HG03060 (cell line): ENCODE measurements around the gene KRT85.

Experiments
- ATAC-seq: cut with Tn5 transposase; IDR thresholded peaks from one replicate; pipeline ENCODE4 v1.9.1; 2021; ENCODE audit warnings: low read depth, moderate number of reproducible peaks; ENCODE audit not compliant: unreplicated experiment

The KRT85 gene

DNA sequence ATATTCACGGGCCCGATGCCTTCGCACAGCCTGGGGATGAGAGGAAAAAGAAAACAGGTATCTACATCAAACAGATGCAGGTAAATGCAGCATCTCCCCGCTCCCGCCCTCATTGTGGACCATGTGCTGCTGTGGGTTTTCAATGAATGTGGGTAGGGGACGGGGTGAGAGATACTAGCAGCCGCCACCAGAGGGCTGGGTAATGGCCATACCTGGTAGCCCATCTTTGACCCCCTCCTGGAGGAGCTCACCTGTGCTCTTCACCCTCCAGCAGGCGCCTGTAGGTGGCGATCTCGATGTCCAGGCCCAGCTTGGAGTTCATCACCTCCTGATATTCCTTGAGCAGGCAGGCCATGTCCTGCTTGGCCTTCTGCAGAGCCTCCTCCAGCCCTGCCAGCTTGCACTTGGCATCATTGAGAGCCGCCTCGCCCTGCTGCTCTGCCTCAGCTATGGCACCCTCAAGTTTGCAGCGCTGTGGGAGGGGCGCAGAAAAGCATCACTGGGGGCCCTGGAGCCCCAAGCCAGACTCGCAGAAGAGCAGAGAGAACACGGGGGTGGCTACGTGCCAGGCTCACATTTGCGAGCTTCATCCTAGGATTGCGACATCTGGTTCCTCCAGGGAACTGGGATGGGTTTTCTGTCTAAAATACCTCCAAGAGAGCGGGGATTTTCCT, 28.6 kb upstream of the KRT85 start:
- no peak for ATAC-seq

DNA sequence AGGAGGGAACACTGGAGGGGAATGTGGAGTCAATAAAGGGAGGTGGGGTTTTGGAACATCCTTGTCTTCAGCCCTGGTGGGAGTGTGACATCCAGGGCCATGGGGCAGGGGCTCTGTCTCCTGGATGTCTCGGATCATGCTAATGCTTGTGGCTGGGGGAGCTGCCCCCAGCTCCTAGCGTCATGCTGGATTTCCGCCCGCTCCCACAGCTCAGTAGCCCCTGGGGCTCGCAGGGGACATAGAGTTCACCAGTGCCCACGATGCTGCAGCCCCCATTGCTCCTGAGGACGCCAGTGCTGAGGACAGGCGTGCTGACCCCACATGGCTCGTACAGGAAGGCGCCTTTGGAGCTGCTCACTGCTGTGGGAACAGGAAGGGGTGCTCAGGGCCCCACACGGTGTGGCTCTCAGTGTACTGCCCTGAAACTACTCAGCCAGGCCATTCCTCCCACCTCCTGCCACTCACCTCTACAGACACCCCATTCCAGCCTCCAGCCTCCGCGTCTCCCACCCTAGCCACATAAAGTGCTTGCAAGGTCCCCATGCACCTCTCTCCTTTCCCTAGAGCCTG, 27.6 kb upstream of the KRT85 start:
- ATAC-seq = no peak

DNA sequence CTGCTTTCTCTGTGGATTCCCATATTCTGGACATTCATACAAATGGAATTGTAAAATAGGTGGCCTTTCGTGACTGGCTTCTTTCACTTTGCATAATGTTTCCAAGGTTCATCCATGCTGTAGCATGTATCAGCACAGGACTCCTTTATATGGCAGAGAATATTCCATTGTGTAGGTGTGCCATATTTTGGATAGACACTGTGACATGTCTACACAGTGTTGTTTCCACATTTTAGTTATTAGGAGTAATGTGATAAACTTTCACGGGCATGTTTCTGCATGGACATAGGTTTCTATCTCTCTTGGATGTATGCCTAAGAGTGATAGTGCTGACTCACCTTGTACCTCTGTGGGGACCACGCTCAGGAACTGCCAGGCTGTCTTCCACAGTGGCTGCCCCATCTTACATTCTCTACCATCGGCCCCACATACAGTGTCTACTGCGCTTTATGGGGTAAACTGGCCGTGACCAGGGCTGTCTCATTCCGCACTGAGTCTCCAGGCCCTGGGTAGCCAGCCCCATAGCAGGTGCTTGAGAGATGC, 25.3 kb upstream of the KRT85 start:
- no peak for ATAC-seq

DNA sequence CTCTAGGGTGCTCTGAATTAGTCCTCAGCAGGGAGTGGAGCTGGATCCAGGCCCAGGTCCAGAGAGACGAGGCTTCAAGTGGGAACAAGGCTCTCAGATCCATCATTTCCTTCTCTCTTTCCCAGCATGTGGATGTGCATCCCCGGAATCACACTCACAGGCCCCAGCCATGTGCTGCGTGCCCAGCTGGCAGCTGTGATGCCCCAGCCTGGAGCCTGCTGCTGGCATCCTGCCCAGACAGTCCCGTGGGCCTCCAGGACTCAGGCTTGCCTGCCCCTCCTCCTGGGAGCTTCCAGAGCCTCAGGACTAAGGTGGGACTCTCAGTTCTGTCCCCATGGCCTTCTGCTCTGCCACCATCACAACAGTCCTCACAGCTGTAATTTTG, 24.3 kb upstream of the KRT85 start:
- no peak for ATAC-seq

DNA sequence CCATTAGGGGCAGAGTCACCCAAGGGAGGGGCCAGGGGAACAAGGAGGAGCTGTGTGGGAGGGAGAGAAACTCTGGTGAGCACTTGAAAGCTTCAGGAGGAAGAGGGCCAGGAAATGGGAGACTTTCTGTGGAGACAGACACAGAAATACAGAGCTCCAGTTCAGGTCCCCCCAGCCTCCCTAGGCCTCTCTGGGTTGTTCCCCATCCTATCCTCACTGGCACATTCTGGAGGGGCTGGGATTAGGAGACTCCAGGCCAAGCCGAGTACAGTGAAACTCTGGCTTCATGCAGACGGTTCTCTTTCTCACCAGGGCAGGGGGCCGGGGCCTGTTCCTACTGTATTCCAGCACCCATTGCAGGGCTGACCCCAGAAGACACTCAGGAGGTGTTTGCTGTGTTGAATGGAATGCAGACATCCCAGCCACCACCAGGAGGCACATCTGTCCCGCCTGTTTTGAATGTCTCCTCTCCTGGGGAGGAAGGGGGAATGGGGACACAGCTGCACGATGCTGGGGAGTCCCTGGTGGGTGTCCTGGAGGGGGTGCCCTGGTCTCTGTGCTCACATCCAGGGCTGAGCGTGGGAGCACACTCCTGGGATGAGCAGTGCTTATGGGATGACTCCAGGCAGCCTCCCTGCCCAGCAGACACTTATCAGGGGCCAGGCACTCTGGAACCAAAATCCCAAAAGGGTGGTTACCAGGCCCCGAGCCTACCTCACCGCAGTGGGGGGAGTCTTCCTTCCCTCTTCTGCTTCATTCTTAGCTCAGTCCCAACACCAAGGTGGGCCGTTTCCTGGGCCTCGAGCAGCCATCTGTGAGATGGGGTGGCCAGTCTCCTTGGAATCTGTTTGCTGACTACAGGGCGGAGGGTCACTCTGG, 23.7 kb upstream of the KRT85 start:
- no peak for ATAC-seq

DNA sequence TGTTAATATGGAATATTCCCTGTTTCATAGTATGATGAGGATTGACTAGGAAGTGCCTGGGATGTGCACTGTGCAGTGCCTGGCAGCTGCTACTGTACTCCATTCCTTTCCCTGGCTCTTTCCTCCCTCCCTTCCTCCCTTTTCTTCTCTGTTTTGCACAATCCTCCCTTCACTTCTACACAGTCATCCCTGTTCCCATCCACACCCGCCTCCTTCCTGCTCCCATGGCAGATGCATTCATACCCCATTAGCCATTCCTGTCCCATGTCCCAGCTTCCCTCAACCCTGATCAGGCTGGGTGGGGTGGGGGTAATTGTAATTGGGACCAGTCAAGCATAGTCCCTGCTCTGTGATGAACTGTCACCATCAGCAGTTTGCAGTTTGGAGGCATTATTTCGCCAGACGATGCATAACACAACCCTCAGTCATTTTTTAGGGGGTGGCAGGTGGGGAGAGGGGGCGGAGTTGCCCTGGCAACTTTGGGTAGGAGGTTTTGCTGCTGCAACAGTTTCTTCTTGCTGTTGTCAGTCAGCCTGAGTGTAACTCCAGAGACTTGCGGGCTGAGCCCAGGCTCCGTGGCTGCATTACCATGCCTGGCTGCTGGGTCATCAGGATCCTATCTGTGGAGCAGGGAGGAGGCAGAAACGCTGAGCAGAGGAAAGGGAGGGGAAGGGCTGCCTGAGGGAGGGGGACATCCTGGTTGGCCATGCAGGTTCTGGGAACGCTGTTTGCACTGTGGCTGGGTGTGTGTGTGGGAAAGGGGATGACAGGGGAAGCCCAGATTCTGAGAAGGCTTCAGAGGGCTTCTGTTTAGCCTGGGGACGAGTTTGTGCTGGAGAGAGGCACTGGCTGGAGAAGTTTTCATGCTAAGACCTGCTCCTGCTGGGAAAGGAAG, 22.3 kb upstream of the KRT85 start:
- no peak for ATAC-seq

DNA sequence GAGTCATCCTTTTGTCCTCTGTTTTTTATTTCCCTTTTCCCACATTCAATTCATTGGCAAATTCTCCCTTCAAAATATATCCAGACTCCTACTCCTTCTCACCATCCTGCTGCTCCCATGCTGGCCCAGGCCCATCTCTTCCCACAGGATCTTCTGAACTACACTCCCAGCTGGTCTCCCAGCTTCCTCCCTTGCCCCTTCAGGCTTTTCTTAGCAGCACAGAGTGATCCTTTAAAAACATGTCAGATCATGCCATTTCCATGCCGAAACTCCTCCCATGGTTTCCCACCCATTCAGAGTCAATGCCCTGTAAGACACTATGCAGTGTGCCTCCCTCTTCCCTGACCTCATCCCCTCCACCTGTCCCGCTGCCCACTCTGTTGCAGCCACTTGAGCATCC, 20.6 kb upstream of the KRT85 start:
- no peak for ATAC-seq

DNA sequence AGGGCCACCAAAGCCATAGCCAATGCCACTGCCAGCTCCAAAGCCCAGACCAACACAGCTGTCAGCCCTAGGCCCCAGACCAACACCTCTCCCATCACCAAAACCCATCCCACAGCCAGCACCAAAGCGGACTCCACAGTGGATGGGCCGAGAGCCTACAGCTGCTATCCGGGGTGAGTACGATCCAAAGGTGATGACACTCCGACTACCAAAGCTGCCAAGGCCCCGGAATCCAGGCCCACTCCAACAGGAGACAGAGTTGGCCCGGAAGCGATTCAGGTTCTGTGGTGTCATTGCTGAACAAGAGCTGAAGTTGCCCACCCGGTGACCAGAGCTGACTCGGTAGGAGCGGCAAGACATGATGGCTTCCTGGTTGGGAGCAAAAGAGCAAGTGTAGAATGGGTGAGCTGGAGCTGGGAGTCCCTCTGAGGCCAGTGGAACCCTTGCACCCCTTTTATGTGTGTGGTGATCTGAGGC, 18.0 kb upstream of the KRT85 start, which contains the start of gene KRT84:
Gene KRT84 (minus strand): TSS at position 427 of the 477 bp plus-strand sequence. CDS start 67 bp downstream, at position 360.
- no peak for ATAC-seq

DNA sequence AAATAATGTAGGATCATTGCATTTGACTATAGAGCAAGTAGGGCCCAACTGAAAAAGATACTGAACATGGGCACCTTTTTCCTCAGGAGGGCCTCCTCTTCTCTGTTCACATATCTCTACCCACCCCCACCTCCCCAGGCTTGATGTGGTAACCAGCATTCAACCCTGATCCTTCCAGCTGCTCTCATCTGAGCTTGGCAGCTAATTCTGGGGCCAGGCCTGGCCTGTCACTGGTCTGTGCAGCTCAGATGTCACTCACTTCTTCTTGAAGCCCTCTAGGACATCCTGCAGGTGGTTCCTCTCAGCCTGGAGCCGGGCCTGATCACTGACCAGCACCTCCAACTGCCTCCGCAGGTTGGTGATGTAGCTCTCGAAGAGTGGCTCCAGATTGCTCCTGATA, 16.1 kb upstream of the KRT85 start:
- ATAC-seq = no peak

DNA sequence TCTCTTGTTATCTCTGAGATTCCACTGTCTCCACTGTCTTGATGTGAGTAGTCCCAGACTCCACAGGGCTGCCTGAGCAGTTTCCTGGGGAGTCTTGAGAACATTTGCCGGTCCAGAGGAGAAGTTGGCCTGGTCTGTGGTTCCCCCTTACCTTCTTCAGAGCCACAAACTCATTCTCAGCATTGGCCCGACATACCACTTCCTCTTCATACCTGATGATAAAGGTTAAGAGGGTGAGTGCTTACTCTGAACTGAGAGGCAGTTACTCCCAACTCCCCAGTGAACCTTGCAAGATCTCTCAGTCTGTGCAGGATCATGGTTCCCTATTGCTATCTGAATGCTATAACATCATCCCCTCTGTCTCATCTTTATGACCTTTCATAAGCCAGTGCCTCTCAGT, 15.6 kb upstream of the KRT85 start:
- ATAC-seq = no peak

DNA sequence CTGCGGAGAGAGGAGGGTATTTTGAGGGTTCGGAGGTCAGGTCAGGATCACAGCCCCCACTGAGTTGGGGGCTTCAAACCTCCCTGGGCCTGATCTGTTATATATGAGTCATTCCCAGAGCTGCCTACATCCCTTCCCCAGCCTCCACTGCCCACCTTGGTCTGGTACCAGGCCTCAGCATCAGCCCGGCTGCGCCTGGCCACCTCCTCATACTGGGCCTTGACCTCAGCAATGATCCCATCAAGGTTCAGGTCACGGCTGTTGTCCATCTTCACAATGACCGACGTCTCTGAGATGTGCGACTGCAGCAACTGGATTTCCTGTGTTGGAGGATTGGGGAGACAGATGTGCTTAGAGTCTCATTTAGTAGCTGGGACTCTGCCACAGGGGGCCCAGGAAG, 13.9 kb upstream of the KRT85 start:
- no peak for ATAC-seq

DNA sequence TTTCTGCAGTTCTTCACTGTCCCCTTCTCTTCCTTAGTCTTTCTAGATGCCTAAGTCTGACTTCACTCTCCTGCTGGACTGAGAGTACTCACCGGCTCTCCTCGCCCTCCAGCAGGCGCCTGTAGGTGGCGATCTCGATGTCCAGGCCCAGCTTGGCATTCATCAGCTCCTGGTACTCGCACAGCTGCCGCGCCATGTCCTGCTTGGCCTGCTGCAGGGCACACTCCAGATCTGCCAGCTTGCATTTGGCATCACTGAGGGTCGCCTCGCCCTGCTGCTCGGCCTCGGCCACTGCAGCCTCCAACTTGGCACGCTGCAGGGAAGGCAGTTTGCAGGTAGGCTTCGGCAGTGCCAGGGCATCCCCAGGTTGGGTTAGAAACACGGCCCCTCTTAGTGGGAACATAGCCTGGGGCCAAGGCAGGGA, 13.0 kb upstream of the KRT85 start:
- ATAC-seq = no peak

DNA sequence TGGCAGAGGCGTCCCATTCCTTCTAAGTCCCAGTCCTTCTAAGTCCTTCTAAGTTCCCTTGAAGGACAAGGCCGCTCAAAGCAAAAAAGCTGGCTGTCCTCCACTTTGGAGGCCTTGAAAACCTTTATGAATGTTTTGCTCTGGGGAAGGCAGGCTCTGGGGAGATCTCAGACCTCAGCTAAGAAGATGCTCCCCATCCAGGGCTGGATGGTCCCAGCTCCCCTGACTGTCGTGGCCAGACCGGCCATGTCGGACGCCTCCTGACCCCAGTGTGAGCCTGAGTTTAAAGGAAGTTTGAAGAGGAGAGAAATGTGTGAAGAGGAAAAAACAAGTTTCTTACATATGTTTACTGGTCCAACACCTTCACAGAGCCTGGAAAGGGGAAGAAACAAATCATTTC, 12.3 kb upstream of the KRT85 start:
- no peak for ATAC-seq

DNA sequence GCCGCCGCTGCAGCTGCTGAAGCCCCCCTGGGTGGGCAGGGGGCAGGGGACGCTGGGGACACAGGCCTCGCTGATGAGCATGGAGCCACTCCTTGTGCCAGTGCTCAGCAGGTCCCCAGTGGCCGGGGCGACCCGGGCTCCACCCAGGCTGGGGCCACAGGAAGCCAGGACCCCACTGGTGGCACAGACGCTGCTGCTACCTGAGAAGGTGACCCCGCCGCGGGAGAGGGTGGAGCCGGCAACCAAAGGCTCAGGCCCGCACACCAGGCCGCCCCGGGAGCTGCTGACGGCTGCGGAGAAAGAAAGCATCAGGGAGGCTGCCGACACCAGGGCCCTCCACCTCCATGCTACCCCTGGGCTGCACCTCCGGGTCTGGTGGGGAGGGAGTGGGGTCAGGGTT, 10.8 kb upstream of the KRT85 start:
- no peak for ATAC-seq

DNA sequence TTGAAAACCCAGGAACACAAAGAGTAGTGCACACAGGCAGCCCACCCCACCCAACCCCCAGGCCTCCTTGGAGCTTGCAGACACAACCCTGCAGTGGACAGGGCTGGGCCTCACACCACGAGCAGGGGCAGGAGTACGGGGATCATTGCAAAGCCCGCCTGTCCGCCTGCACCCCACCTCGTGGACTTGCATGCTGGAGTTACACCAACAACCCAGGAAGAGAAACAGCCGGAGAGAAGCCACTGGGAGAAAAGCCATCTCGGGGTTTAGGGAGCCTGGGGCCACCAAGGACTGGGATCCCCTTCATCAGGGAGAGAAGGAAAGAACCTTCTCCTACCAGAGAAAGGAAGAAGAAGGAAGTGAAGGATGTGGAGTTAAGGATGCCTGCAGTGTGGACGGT, 10.0 kb upstream of the KRT85 start:
- ATAC-seq = no peak

DNA sequence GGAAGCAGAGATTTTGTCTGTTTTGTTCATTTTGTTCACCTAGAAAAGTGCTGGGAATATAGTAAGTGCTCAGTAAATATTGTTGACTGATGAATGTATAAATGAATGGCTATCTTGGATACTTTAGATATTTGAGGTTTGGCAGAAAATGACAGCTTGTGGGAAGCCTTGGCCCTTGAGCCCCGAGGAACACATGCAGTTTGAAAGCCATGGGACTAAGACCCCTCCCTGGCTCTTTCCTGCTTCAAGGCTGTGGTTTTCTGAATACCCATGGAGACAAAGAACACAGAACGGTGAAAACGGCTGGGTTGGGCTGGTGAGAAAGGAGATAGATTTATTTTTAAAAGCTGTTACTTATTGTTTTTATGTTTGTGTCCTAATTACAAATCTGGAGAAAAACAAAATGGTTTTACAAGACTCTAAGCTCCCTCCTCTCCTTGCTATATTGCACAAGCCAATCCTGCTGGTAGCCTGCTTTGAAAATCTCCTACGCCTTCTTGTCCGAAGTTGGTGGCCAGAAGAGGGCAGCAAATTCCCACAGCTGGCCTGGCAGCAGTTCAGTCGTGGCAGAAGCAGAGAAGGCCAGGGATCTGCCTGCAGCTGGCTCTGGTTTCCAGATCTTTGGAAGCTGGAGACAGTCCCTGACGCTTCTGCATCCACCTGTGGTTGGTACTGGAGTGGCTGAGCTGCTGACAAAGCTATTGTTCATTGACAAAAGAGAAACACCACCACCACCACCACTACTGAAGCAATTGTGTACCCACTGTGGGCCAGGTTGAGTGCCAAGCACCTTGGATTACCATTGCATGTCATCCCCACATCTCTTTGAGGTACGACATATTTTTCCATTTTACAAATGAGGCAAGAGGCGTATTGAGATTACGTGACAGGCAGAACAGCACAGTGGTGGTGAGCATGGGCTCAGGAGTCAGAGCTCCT, 5.2 kb upstream of the KRT85 start:
- ATAC-seq = no peak

DNA sequence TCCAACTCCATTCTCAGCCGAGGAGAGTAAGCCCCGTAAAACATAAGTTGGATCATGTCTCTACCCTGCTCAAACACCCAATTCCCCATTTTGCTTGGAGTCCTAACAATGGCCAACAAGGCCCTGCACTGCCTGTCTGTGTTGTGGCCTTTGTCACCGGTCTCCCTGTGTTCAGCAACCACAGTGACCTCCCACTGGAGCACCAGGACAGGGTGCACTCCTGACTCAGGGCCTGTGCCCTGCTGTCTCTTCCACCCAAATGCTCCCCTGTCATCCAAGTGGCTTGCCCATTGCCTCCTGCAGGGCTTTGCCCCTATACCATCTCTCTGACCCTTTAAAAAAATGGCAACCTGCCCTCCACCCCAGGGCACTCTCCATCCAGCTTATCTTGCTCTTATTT, 4.4 kb upstream of the KRT85 start:
- no peak for ATAC-seq

DNA sequence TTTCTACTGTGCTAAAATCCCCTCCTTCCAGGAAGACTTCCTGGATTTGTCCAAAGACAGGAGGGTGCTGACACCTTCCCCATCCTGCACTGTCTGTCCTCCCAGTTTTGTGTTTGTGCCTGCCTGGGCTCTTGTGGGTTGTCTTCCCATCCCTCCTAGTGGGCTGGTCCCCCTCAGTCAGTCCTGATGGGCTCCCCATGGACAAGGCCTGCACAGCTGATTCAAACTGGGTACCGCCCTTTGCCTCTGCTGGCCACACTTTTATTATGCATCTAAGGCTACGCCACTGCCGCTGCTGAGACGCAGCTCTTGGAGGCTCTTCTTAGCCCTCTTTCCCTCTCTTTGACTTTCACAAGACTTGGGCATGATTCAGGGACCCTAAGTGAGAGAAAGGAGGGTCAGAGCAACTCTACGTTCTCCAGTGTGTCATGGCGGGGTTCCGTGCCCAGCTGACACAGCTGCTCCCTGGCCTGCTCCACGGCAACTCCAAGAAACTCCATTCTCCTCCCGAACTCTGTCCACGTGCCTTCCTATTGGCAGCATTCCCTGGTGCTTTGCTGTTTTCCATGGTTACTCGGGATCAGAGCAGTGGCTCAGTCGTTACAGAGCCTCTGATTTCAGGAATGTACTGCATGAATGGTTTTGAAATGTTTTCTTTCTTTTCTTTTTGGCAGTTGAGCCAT, 3.8 kb upstream of the KRT85 start:
- ATAC-seq = no peak

DNA sequence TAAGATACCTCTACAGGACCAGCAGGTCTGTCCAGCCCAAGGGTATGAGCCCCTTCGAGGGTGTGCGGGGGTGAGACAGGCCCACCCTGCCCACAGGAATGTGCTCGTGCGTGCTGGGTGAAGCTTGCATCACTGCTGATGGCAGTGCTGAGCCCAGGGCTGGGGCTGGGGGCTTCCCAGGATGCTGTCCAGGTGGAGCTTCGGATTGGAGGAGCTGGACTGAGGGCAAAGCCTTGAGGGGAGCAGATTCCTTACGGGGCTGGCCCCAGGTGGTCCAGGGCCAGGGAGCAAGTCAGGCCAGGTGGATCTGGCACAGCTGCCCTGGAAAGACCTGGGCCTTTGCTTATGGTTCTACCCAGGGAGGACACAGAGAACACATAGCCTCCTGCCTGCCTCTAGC, 2.5 kb upstream of the KRT85 start:
- ATAC-seq = no peak
